Measurements from ENCODE around the gene KCNQ1.

KCNQ1 gene

GRCh38 chr11:2882396-2883110, 437.7 kb downstream of the KCNQ1 start:
- no peaks in the 10 kb centered on the region for H3K27me3 ChIP-seq (ENCODE audit: control insufficient read depth in 1 of 2, insufficient read depth in 2 of 2, low read length in 2 of 2)
- H3K9me3 ChIP-seq (ENCODE audit: control insufficient read depth in 2 of 2, low read length in 2 of 2): peaks cover 0 to 4% of the 10 kb centered on the region in 2 donors
- peaks cover 27% of the 10 kb centered on the region for H3K4me1 ChIP-seq (ENCODE audit: control insufficient read depth, insufficient read depth, low read length)
- peak overlapping the region; percentile 6 for H3K27ac ChIP-seq (ENCODE audit: low read length)
- H3K4me3 ChIP-seq (ENCODE audit: low read length in 2 of 2): peak overlapping the region in 1 of 2 donors; percentile 75
- H3K36me3 ChIP-seq (ENCODE audit: control insufficient read depth in 2 of 2, insufficient read depth in 2 of 2, low read length in 2 of 2): peaks cover 0 to 5% of the 10 kb centered on the region in 2 donors
- no peak overlapping the region for H3K9ac ChIP-seq (ENCODE audit: low read length in 2 of 2)

GRCh38 chr11:2883640-2883978, 438.8 kb downstream of the KCNQ1 start:
- Histone ChIP-seq H3K4me3 (ENCODE audit: low read length in 2 of 2) (peak overlapping the region in 1 of 2 donors; percentile 75), H3K27me3 (ENCODE audit: control insufficient read depth in 1 of 2, insufficient read depth in 2 of 2, low read length in 2 of 2) (no peaks in the 10 kb centered on the region), H3K27ac (ENCODE audit: low read length) (peak overlapping the region; percentile 62), H3K36me3 (ENCODE audit: control insufficient read depth in 2 of 2, insufficient read depth in 2 of 2, low read length in 2 of 2) (peaks cover 0 to 5% of the 10 kb centered on the region in 2 donors), H3K9ac (ENCODE audit: low read length in 2 of 2) (peak overlapping the region; percentile 26 to 62), H3K4me1 (ENCODE audit: control insufficient read depth, insufficient read depth, low read length) (peaks cover 32% of the 10 kb centered on the region), H3K9me3 (ENCODE audit: control insufficient read depth in 2 of 2, low read length in 2 of 2) (peaks cover 0 to 4% of the 10 kb centered on the region in 2 donors)

GRCh38 chr11:2883979-2884815, 439.4 kb downstream of the KCNQ1 start:
- H3K27ac ChIP-seq (ENCODE audit: low read length): peak overlapping the region; percentile 66
- H3K9me3 ChIP-seq (ENCODE audit: control insufficient read depth in 2 of 2, low read length in 2 of 2): no peaks in the 10 kb centered on the region
- H3K36me3 ChIP-seq (ENCODE audit: control insufficient read depth in 2 of 2, insufficient read depth in 2 of 2, low read length in 2 of 2): peaks cover 0 to under 1% of the 10 kb centered on the region in 2 donors
- H3K4me1 ChIP-seq (ENCODE audit: control insufficient read depth, insufficient read depth, low read length): peaks cover 32% of the 10 kb centered on the region
- H3K4me3 ChIP-seq (ENCODE audit: low read length in 2 of 2): peak overlapping the region; percentile 55 to 75
- peak overlapping the region; percentile 62 to 70 for H3K9ac ChIP-seq (ENCODE audit: low read length in 2 of 2)
- no peaks in the 10 kb centered on the region for H3K27me3 ChIP-seq (ENCODE audit: control insufficient read depth in 1 of 2, insufficient read depth in 2 of 2, low read length in 2 of 2)

- Histone ChIP-seq H3K9ac (ENCODE audit: low read length in 2 of 2) (peak overlapping the region; percentile 51 to 55), H3K4me1 (ENCODE audit: control insufficient read depth, insufficient read depth, low read length) (peaks cover 37% of the 10 kb centered on the region), H3K4me3 (ENCODE audit: low read length in 2 of 2) (peak overlapping the region; percentile 73 to 87), H3K36me3 (ENCODE audit: control insufficient read depth in 2 of 2, insufficient read depth in 2 of 2, low read length in 2 of 2) (no peaks in the 10 kb centered on the region), H3K27me3 (ENCODE audit: control insufficient read depth in 1 of 2, insufficient read depth in 2 of 2, low read length in 2 of 2) (no peaks in the 10 kb centered on the region), H3K9me3 (ENCODE audit: control insufficient read depth in 2 of 2, low read length in 2 of 2) (no peaks in the 10 kb centered on the region), H3K27ac (ENCODE audit: low read length) (peak overlapping the region; percentile 71)
Observed at GRCh38 chr11:2885017-2885677, 440.3 kb downstream of the KCNQ1 start.

GRCh38 chr11:2885678-2886081, 440.9 kb downstream of the KCNQ1 start, which contains the start of gene CDKN1C:
TSS of gene CDKN1C (minus strand) at chr11:2885775. CDS start at chr11:2885456, 319 bp downstream.
- peak within 1 kb of the TSS; percentile 73 to 87 for H3K4me3 ChIP-seq (ENCODE audit: low read length in 2 of 2)
- peaks cover 42% of the 10 kb centered on the region for H3K4me1 ChIP-seq (ENCODE audit: control insufficient read depth, insufficient read depth, low read length)
- H3K9ac ChIP-seq (ENCODE audit: low read length in 2 of 2): peak within 1 kb of the TSS; percentile 55 to 58
- peak within 1 kb of the TSS; percentile 71 for H3K27ac ChIP-seq (ENCODE audit: low read length)
- H3K9me3 ChIP-seq (ENCODE audit: control insufficient read depth in 2 of 2, low read length in 2 of 2): no peaks in the 10 kb centered on the region
- H3K27me3 ChIP-seq (ENCODE audit: control insufficient read depth in 1 of 2, insufficient read depth in 2 of 2, low read length in 2 of 2): no peaks in the 10 kb centered on the region
- H3K36me3 ChIP-seq (ENCODE audit: control insufficient read depth in 2 of 2, insufficient read depth in 2 of 2, low read length in 2 of 2): no peaks in the 10 kb centered on the region

- no peaks in the 10 kb centered on the region for H3K9me3 ChIP-seq (ENCODE audit: control insufficient read depth in 2 of 2, low read length in 2 of 2)
Observed at GRCh38 chr11:2886191-2886894, 441.5 kb downstream of the KCNQ1 start.

GRCh38 chr11:2886936-2887335, 442.1 kb downstream of the KCNQ1 start:
- no peaks in the 10 kb centered on the region for H3K27me3 ChIP-seq (ENCODE audit: control insufficient read depth in 1 of 2, insufficient read depth in 2 of 2, low read length in 2 of 2)
- no peak overlapping the region for H3K4me3 ChIP-seq (ENCODE audit: low read length in 2 of 2)
- peaks cover 52% of the 10 kb centered on the region for H3K4me1 ChIP-seq (ENCODE audit: control insufficient read depth, insufficient read depth, low read length)
- peak overlapping the region; percentile 66 for H3K27ac ChIP-seq (ENCODE audit: low read length)
- no peaks in the 10 kb centered on the region for H3K36me3 ChIP-seq (ENCODE audit: control insufficient read depth in 2 of 2, insufficient read depth in 2 of 2, low read length in 2 of 2)
- H3K9me3 ChIP-seq (ENCODE audit: control insufficient read depth in 2 of 2, low read length in 2 of 2): no peaks in the 10 kb centered on the region
- H3K9ac ChIP-seq (ENCODE audit: low read length in 2 of 2): no peak overlapping the region

More at GRCh38 chr11:2886191-2886894, 441.5 kb downstream of the KCNQ1 start:
- H3K27ac ChIP-seq (ENCODE audit: low read length): peak overlapping the region; percentile 66
- H3K4me3 ChIP-seq (ENCODE audit: low read length in 2 of 2): peak overlapping the region in 1 of 2 donors; percentile 64
- H3K36me3 ChIP-seq (ENCODE audit: control insufficient read depth in 2 of 2, insufficient read depth in 2 of 2, low read length in 2 of 2): no peaks in the 10 kb centered on the region
- H3K4me1 ChIP-seq (ENCODE audit: control insufficient read depth, insufficient read depth, low read length): peaks cover 49% of the 10 kb centered on the region
- peak overlapping the region in 1 of 2 donors; percentile 58 for H3K9ac ChIP-seq (ENCODE audit: low read length in 2 of 2)
- H3K27me3 ChIP-seq (ENCODE audit: control insufficient read depth in 1 of 2, insufficient read depth in 2 of 2, low read length in 2 of 2): no peaks in the 10 kb centered on the region

GRCh38 chr11:2887515-2888195, 442.8 kb downstream of the KCNQ1 start:
- no peaks in the 10 kb centered on the region for H3K27me3 ChIP-seq (ENCODE audit: control insufficient read depth in 1 of 2, insufficient read depth in 2 of 2, low read length in 2 of 2)
- H3K27ac ChIP-seq (ENCODE audit: low read length): peak overlapping the region; percentile 18
- no peak overlapping the region for H3K9ac ChIP-seq (ENCODE audit: low read length in 2 of 2)
- peaks cover 56% of the 10 kb centered on the region for H3K4me1 ChIP-seq (ENCODE audit: control insufficient read depth, insufficient read depth, low read length)
- no peak overlapping the region for H3K4me3 ChIP-seq (ENCODE audit: low read length in 2 of 2)
- no peaks in the 10 kb centered on the region for H3K36me3 ChIP-seq (ENCODE audit: control insufficient read depth in 2 of 2, insufficient read depth in 2 of 2, low read length in 2 of 2)
- H3K9me3 ChIP-seq (ENCODE audit: control insufficient read depth in 2 of 2, low read length in 2 of 2): no peaks in the 10 kb centered on the region

GRCh38 chr11:2888266-2888968, 443.6 kb downstream of the KCNQ1 start:
- no peak overlapping the region for H3K27ac ChIP-seq (ENCODE audit: low read length)
- H3K27me3 ChIP-seq (ENCODE audit: control insufficient read depth in 1 of 2, insufficient read depth in 2 of 2, low read length in 2 of 2): no peaks in the 10 kb centered on the region
- no peaks in the 10 kb centered on the region for H3K36me3 ChIP-seq (ENCODE audit: control insufficient read depth in 2 of 2, insufficient read depth in 2 of 2, low read length in 2 of 2)
- H3K9me3 ChIP-seq (ENCODE audit: control insufficient read depth in 2 of 2, low read length in 2 of 2): no peaks in the 10 kb centered on the region
- H3K4me3 ChIP-seq (ENCODE audit: low read length in 2 of 2): no peak overlapping the region
- peaks cover 52% of the 10 kb centered on the region for H3K4me1 ChIP-seq (ENCODE audit: control insufficient read depth, insufficient read depth, low read length)
- no peak overlapping the region for H3K9ac ChIP-seq (ENCODE audit: low read length in 2 of 2)
